Lower lobe of right lung (tissue), 2 donors: ENCODE data around the gene KRT31. TPM values are rescaled to one million over a fixed set of nuclear protein-coding genes. Genes with fewer than 3 reads are reported as not detected.

Experiments used
- ATAC-seq, 2 donors: fragments of 200-7000 bp; cut with Tn5 transposase; one replicate each; pipeline ENCODE4 v1.9.1; 2020 to 2022; ENCODE audit warnings: mild to moderate bottlenecking in 2 of 2, moderate library complexity in 2 of 2
- DNase-seq: peaks from one replicate; pipeline ENCODE4 v3.0.0-alpha.2; 2020
- H3K27ac ChIP-seq: fragments of 200-600 bp; one replicate; pipeline ENCODE4 v1.8.0; 2022
- H3K27me3 ChIP-seq: fragments of 200-600 bp; one replicate; pipeline ENCODE4 v1.8.0; 2022; ENCODE audit warnings: low read depth
- H3K36me3 ChIP-seq: fragments of 200-600 bp; one replicate; pipeline ENCODE4 v1.8.0; 2022; ENCODE audit warnings: mild to moderate bottlenecking
- H3K4me1 ChIP-seq: fragments of 200-600 bp; one replicate; pipeline ENCODE4 v1.8.0; 2022
- H3K4me3 ChIP-seq: fragments of 200-600 bp; one replicate; pipeline ENCODE4 v1.8.0; 2022; ENCODE audit warnings: mild to moderate bottlenecking
- H3K9me3 ChIP-seq: fragments of 200-600 bp; one replicate; pipeline ENCODE4 v1.8.0; 2022
- CTCF ChIP-seq: fragments of 200-600 bp; IDR thresholded peaks from one replicate; pipeline ENCODE4 v1.8.0; 2022; ENCODE audit warnings: antibody characterized with exemption, mild to moderate bottlenecking
- intact Hi-C: fragments of 100-400 bp; cut with DNase I; formaldehyde crosslinking; loops from one replicate; pipeline ENCODE4 v1.11.0; 2022
- total RNA-seq: library from RNA; stranded (reverse); fragmentation: NEBNext Ultra II Directional; extraction: Animal tissue kit (Norgen Biotek cat#: 25700); gene quantifications from one replicate; pipeline ENCODE4 v1.2.1, GENCODE V29; 2021
- donor health status: DM: no; HTN: yes; CAD: no; lungs with severe emphysema.

The KRT31 gene
- total RNA-seq, 1 donor from 2014 or later = not detected

GRCh38 chr17:41440531-41441033 is 43.2 kb upstream of the KRT31 start, which contains the start of gene KRT38:
Gene KRT38, minus strand, starts transcription at chr17:41440983. Its CDS starts 62 bp downstream, at chr17:41440921.
- Histone ChIP-seq H3K27ac (no peak within 1 kb of the TSS), H3K4me3 (no peak within 1 kb of the TSS), H3K4me1 (no peaks in the 10 kb centered on the region), H3K27me3 (peaks cover 6% of the 10 kb centered on the region), H3K9me3 (no peaks in the 10 kb centered on the region), H3K36me3 (no peaks in the 10 kb centered on the region)
- ATAC-seq (no peak), DNase-seq (no peak)
- intact Hi-C loops = no loop called here
- no peak for TF ChIP-seq CTCF

- Histone ChIP-seq H3K27me3 (peaks cover 6% of the 10 kb centered on the region), H3K4me3 (no peak overlapping the region), H3K36me3 (no peaks in the 10 kb centered on the region), H3K4me1 (no peaks in the 10 kb centered on the region), H3K9me3 (no peaks in the 10 kb centered on the region), H3K27ac (no peak overlapping the region)
- no peak for TF ChIP-seq CTCF
- ATAC-seq (no peak), DNase-seq (no peak)
- intact Hi-C loops = no loop called here
These were observed 42.0 kb upstream of the KRT31 start for GRCh38 chr17:41439375-41439774.

GRCh38 chr17:41437769-41438168 is 40.4 kb upstream of the KRT31 start:
- H3K4me1 ChIP-seq = no peaks in the 10 kb centered on the region
- H3K4me3 ChIP-seq = no peak overlapping the region
- no peak for ATAC-seq
- no peak for DNase-seq
- peaks cover 1% of the 10 kb centered on the region for H3K27me3 ChIP-seq
- no peak overlapping the region for H3K27ac ChIP-seq
- H3K9me3 ChIP-seq = no peaks in the 10 kb centered on the region
- TF ChIP-seq CTCF = no peak
- H3K36me3 ChIP-seq = no peaks in the 10 kb centered on the region
- intact Hi-C loops = no loop called here

- no peak for TF ChIP-seq CTCF
- no peaks in the 10 kb centered on the region for H3K4me1 ChIP-seq
- ATAC-seq (no peak), DNase-seq (no peak)
- intact Hi-C loops = no loop called here
- H3K36me3 ChIP-seq = no peaks in the 10 kb centered on the region
- H3K9me3 ChIP-seq = no peaks in the 10 kb centered on the region
- no peak overlapping the region for H3K27ac ChIP-seq
- no peaks in the 10 kb centered on the region for H3K27me3 ChIP-seq
- H3K4me3 ChIP-seq = no peak overlapping the region
These were observed 39.8 kb upstream of the KRT31 start for GRCh38 chr17:41437254-41437653.

GRCh38 chr17:41434415-41434814 is 37.0 kb upstream of the KRT31 start:
- no peak for TF ChIP-seq CTCF
- DNase-seq = no peak
- no peak overlapping the region for H3K27ac ChIP-seq
- ATAC-seq = no peak
- H3K9me3 ChIP-seq = no peaks in the 10 kb centered on the region
- no peak overlapping the region for H3K4me3 ChIP-seq
- H3K36me3 ChIP-seq = no peaks in the 10 kb centered on the region
- H3K4me1 ChIP-seq = no peaks in the 10 kb centered on the region
- H3K27me3 ChIP-seq = no peaks in the 10 kb centered on the region
- intact Hi-C loops = no loop called here

GRCh38 chr17:41434005-41434404 is 36.6 kb upstream of the KRT31 start:
- DNase-seq = no peak
- H3K27me3 ChIP-seq = no peaks in the 10 kb centered on the region
- H3K9me3 ChIP-seq = no peaks in the 10 kb centered on the region
- H3K4me1 ChIP-seq = no peaks in the 10 kb centered on the region
- intact Hi-C loops = no loop called here
- no peak for ATAC-seq
- no peak overlapping the region for H3K27ac ChIP-seq
- H3K36me3 ChIP-seq = no peaks in the 10 kb centered on the region
- no peak for TF ChIP-seq CTCF
- no peak overlapping the region for H3K4me3 ChIP-seq
